ENCODE measurements around the gene ERGIC2. TPM values are rescaled to one million over a fixed set of nuclear protein-coding genes. Genes with fewer than 3 reads are reported as not detected.
A peak's percentile ranks its signal among the peaks of the same experiment; 100 is the strongest.

The ERGIC2 gene
- total RNA-seq, result 50.3 and 54.8 TPM in 2 replicates

GRCh38 chr12:29380536-29381523, at the start of gene ERGIC2:
Gene ERGIC2, minus strand, starts transcription at chr12:29381172. Its CDS starts 9,539 bp downstream, at chr12:29371633.
- Histone ChIP-seq H3K36me3 (ENCODE audit: insufficient read depth, low read length) (no peaks in the 10 kb centered on the region), H3K27me3 (ENCODE audit: insufficient read depth, low read length) (no peaks in the 10 kb centered on the region), H3K4me1 (ENCODE audit: insufficient read depth, low read length) (peaks cover 14% of the 10 kb centered on the region), H3K27ac (ENCODE audit: low read depth, low read length) (peak within 1 kb of the TSS; percentile 98), H2AFZ (ENCODE audit: low read length) (peak within 1 kb of the TSS; percentile 100), H3K79me2 (ENCODE audit: insufficient read depth, low read length) (peaks cover 50% of the 10 kb centered on the region), H3K4me3 (ENCODE audit: insufficient read depth, low read length) (peak within 1 kb of the TSS; percentile 99), H3K4me2 (ENCODE audit: insufficient read depth, low read length) (peak within 1 kb of the TSS; percentile 97), H3K9me3 (ENCODE audit: low read depth, low read length) (no peaks in the 10 kb centered on the region), H4K20me1 (ENCODE audit: insufficient read depth, low read length) (peaks cover 6% of the 10 kb centered on the region)
- no peak for TF ChIP-seq CTCF (IDR thresholded peaks at IDR 0.05; ENCODE audit: extremely low read depth, low read depth, low read length)
- peak; percentile 97 for DNase-seq (ENCODE audit: insufficient read length, low spot score, missing footprints)

- Histone ChIP-seq H4K20me1 (ENCODE audit: insufficient read depth, low read length) (no peaks in the 10 kb centered on the region), H3K4me1 (ENCODE audit: insufficient read depth, low read length) (no peaks in the 10 kb centered on the region)
- TF ChIP-seq CTCF (IDR thresholded peaks at IDR 0.05; ENCODE audit: extremely low read depth, low read depth, low read length), result no peak
Measured at GRCh38 chr12:29430716-29431044, 49.7 kb upstream of the ERGIC2 start.

GRCh38 chr12:29429999-29430715, 49.2 kb upstream of the ERGIC2 start:
- Histone ChIP-seq H3K27me3 (ENCODE audit: insufficient read depth, low read length) (no peaks in the 10 kb centered on the region), H3K9me3 (ENCODE audit: low read depth, low read length) (no peaks in the 10 kb centered on the region), H3K4me1 (ENCODE audit: insufficient read depth, low read length) (no peaks in the 10 kb centered on the region), H2AFZ (ENCODE audit: low read length) (no peak overlapping the region), H3K79me2 (ENCODE audit: insufficient read depth, low read length) (no peaks in the 10 kb centered on the region), H3K36me3 (ENCODE audit: insufficient read depth, low read length) (no peaks in the 10 kb centered on the region), H4K20me1 (ENCODE audit: insufficient read depth, low read length) (no peaks in the 10 kb centered on the region), H3K4me2 (ENCODE audit: insufficient read depth, low read length) (no peak overlapping the region), H3K4me3 (ENCODE audit: insufficient read depth, low read length) (no peak overlapping the region), H3K27ac (ENCODE audit: low read depth, low read length) (no peak overlapping the region)
- DNase-seq (ENCODE audit: insufficient read length, low spot score, missing footprints), result no peak
- no peak for TF ChIP-seq CTCF (IDR thresholded peaks at IDR 0.05; ENCODE audit: extremely low read depth, low read depth, low read length)

More at GRCh38 chr12:29430716-29431044, 49.7 kb upstream of the ERGIC2 start:
- H2AFZ ChIP-seq (ENCODE audit: low read length), result no peak overlapping the region
- no peak overlapping the region for H3K4me2 ChIP-seq (ENCODE audit: insufficient read depth, low read length)
- DNase-seq (ENCODE audit: insufficient read length, low spot score, missing footprints), result no peak
- H3K79me2 ChIP-seq (ENCODE audit: insufficient read depth, low read length), result no peaks in the 10 kb centered on the region
- H3K27me3 ChIP-seq (ENCODE audit: insufficient read depth, low read length), result no peaks in the 10 kb centered on the region
- no peak overlapping the region for H3K27ac ChIP-seq (ENCODE audit: low read depth, low read length)
- no peaks in the 10 kb centered on the region for H3K36me3 ChIP-seq (ENCODE audit: insufficient read depth, low read length)
- H3K9me3 ChIP-seq (ENCODE audit: low read depth, low read length), result no peaks in the 10 kb centered on the region
- no peak overlapping the region for H3K4me3 ChIP-seq (ENCODE audit: insufficient read depth, low read length)

- H3K9me3 ChIP-seq (ENCODE audit: low read depth, low read length), result no peaks in the 10 kb centered on the region
- TF ChIP-seq CTCF (IDR thresholded peaks at IDR 0.05; ENCODE audit: extremely low read depth, low read depth, low read length), result no peak
- no peak for DNase-seq (ENCODE audit: insufficient read length, low spot score, missing footprints)
- no peaks in the 10 kb centered on the region for H3K4me1 ChIP-seq (ENCODE audit: insufficient read depth, low read length)
- no peaks in the 10 kb centered on the region for H3K79me2 ChIP-seq (ENCODE audit: insufficient read depth, low read length)
- no peak overlapping the region for H3K4me2 ChIP-seq (ENCODE audit: insufficient read depth, low read length)
- no peak overlapping the region for H3K27ac ChIP-seq (ENCODE audit: low read depth, low read length)
- H4K20me1 ChIP-seq (ENCODE audit: insufficient read depth, low read length), result no peaks in the 10 kb centered on the region
- H3K4me3 ChIP-seq (ENCODE audit: insufficient read depth, low read length), result no peak overlapping the region
- H2AFZ ChIP-seq (ENCODE audit: low read length), result no peak overlapping the region
- H3K27me3 ChIP-seq (ENCODE audit: insufficient read depth, low read length), result no peaks in the 10 kb centered on the region
- H3K36me3 ChIP-seq (ENCODE audit: insufficient read depth, low read length), result no peaks in the 10 kb centered on the region
Measured at GRCh38 chr12:29428633-29429032, 47.7 kb upstream of the ERGIC2 start.
